Stimulated activated CD4-positive, alpha-beta T cell treated with anti-CD3 and anti-CD28 coated beads, TNF-alpha, amount 100 ng/mL, for 1 hour (primary cell): ENCODE results near the gene LRMDA.

Experiments used
- DNase-seq, 3 donors: peaks; one replicate each; pipeline ENCODE4 v3.0.0-alpha.2; 2020; ENCODE audit warnings: low read depth in 3 of 3, low spot score in 1 of 3

The LRMDA gene

GRCh38 chr10:75443362-75443761, 11.9 kb downstream of the LRMDA start:
- no peak for DNase-seq

GRCh38 chr10:75444781-75445386, 13.5 kb downstream of the LRMDA start:
- DNase-seq, result no peak

GRCh38 chr10:75446508-75446907, 15.1 kb downstream of the LRMDA start:
- DNase-seq, result no peak

- no peak for DNase-seq
Measured at GRCh38 chr10:75448166-75448565, 16.7 kb downstream of the LRMDA start.

GRCh38 chr10:75449382-75450074, 18.1 kb downstream of the LRMDA start:
- no peak for DNase-seq

GRCh38 chr10:75450075-75450445, 18.6 kb downstream of the LRMDA start:
- DNase-seq, result no peak

GRCh38 chr10:75450644-75451640, 19.5 kb downstream of the LRMDA start:
- no peak for DNase-seq

GRCh38 chr10:75451831-75452230, 20.4 kb downstream of the LRMDA start:
- no peak for DNase-seq

GRCh38 chr10:75452997-75453396, 21.6 kb downstream of the LRMDA start:
- DNase-seq, result no peak

GRCh38 chr10:75456122-75456521, 24.7 kb downstream of the LRMDA start:
- DNase-seq, result no peak

- DNase-seq, result no peak
Measured at GRCh38 chr10:75460059-75460458, 28.6 kb downstream of the LRMDA start.

GRCh38 chr10:75461672-75462649, 30.5 kb downstream of the LRMDA start:
- DNase-seq, result no peak

- no peak for DNase-seq
Measured at GRCh38 chr10:75462865-75463264, 31.4 kb downstream of the LRMDA start.

GRCh38 chr10:75464478-75465449, 33.3 kb downstream of the LRMDA start:
- no peak for DNase-seq

- DNase-seq, result no peak
Measured at GRCh38 chr10:75465450-75465827, 34.0 kb downstream of the LRMDA start.

GRCh38 chr10:75466001-75466400, 34.6 kb downstream of the LRMDA start:
- DNase-seq, result no peak

- no peak for DNase-seq
Measured at GRCh38 chr10:75466886-75467285, 35.5 kb downstream of the LRMDA start.

- DNase-seq, result no peak
Measured at GRCh38 chr10:75468612-75469005, 37.2 kb downstream of the LRMDA start.

- DNase-seq, result no peak
Measured at GRCh38 chr10:75469006-75469616, 37.7 kb downstream of the LRMDA start.
